NCI-H1092 (cell line): Measurements from ENCODE around the gene ZNF770.

Experiments
- DNase-seq: peaks from one replicate; lab custom pipeline; 2025; lab: John Stamatoyannopoulos, UW

Gene ZNF770, protein sequence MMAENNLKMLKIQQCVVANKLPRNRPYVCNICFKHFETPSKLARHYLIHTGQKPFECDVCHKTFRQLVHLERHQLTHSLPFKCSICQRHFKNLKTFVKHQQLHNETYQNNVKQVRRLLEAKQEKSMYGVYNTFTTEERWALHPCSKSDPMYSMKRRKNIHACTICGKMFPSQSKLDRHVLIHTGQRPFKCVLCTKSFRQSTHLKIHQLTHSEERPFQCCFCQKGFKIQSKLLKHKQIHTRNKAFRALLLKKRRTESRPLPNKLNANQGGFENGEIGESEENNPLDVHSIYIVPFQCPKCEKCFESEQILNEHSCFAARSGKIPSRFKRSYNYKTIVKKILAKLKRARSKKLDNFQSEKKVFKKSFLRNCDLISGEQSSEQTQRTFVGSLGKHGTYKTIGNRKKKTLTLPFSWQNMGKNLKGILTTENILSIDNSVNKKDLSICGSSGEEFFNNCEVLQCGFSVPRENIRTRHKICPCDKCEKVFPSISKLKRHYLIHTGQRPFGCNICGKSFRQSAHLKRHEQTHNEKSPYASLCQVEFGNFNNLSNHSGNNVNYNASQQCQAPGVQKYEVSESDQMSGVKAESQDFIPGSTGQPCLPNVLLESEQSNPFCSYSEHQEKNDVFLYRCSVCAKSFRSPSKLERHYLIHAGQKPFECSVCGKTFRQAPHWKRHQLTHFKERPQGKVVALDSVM

DNA sequence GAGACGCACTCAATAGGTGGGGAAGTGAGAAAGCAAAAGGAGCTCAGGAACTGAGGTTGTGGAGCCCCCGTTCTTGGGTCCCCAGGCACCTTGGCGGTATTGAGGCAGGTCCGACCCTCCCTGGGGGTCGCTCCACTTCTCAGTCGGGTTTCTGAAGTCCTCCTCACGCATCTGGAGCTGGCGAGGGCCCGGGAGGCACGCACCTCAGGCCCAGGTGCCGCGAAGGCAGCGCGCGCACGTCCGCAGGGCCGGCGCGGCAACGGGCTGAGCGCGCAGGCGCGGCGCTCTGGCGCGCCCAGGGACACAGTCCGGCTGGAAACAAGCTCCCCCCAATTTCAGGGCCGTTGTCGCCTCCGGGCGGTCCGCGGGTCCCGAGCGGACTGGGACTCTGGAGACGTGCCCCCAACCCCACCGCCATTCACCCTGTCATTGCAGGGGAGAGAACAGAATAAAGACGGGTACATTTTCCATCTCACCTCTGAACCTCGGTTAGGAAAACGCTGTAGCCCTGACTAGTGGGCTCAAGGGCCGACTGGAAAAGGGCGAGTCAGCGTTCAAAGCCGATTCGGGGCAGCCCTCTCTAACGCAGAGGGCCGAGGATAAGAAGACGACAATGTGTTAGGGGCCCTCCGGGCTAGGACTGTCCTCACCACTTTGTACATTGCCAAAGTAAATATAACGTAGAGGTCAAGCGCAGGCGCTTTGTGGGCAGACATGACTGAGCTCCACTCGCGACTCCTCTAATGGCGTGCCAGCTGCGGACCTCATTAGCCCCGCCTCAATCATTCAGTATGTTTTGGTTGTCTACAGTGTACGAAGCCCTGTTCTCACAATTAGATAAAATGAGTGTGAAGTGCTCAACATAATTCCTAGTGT lies at the start of gene ZNF770:
Gene ZNF770, minus strand, starts transcription at position 261 of the 876 bp plus-strand sequence. CDS start 4,853 bp downstream, outside the sequence.
- DNase-seq: peak; percentile 36

DNA sequence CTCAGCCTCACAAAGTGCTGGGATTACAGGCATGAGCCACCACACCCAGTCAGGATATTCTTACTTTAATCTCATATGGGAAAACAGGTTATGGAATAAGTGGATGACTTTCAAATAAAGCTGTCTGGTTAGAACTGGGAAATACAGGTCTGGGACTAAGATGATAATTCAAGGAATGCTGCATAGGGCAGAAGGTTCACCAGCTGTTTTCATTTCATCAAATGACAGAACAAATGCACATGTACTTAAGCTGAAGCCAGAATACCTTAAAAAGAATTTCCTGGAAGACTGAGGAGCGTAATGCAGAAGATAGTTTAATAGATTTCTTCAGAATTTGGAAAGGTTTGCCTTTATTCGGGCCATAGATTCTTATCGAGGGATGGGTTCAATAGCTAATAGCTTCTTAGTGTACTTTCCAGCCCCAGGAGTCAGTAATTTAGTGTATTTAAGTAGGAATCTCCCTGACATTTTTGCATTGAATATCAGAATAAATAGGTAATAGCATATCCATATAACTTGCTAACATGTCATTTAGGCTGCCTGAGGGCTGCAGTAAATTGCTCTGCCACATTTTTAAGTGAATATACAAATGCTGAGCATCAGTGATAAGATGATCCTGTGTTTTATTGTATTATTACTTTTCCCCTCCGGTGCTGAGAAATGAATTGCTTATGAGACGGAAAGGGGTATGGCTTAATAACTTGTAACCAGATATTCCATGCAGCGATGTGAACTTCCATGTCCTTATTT lies 40.3 kb upstream of the ZNF770 start:
- DNase-seq: no peak

DNA sequence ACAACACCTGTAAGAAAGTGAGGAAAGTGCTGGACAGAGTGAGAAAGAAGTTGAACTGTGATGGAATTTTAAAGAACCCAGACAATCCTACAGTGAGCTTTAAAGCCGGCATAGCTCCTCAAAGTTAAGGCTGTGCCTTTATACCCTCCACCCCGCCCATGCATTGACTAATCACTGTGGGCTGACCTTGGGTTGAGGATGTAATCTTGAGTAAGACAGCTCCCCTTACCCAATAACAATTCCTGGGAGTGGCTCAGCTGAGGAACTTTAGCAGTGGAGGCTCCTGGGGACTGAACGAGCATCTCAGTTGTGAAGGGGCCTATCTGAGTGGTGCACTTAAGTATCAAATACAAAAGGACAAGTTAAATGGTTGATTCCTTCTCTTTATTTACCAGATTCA lies 35.7 kb upstream of the ZNF770 start:
- no peak for DNase-seq

DNA sequence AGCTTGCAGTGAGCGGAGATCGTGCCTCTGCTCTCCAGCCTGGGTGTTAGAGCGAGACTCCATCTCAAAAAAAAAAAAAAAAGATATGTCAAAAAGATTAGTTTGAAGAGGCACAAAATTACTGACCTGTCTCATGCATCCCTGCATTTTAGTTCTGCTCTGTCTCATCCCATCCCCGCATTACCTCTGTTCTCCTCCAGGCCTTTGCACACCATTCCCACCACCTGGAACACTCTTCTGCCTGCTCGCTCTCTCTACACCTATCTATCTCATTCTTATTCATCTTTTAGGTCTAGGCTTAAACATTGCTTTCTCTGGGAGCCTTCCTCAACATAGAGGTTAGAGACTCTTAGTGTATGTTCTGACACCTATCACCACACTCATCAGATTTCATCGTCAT lies 32.9 kb upstream of the ZNF770 start:
- DNase-seq: no peak

DNA sequence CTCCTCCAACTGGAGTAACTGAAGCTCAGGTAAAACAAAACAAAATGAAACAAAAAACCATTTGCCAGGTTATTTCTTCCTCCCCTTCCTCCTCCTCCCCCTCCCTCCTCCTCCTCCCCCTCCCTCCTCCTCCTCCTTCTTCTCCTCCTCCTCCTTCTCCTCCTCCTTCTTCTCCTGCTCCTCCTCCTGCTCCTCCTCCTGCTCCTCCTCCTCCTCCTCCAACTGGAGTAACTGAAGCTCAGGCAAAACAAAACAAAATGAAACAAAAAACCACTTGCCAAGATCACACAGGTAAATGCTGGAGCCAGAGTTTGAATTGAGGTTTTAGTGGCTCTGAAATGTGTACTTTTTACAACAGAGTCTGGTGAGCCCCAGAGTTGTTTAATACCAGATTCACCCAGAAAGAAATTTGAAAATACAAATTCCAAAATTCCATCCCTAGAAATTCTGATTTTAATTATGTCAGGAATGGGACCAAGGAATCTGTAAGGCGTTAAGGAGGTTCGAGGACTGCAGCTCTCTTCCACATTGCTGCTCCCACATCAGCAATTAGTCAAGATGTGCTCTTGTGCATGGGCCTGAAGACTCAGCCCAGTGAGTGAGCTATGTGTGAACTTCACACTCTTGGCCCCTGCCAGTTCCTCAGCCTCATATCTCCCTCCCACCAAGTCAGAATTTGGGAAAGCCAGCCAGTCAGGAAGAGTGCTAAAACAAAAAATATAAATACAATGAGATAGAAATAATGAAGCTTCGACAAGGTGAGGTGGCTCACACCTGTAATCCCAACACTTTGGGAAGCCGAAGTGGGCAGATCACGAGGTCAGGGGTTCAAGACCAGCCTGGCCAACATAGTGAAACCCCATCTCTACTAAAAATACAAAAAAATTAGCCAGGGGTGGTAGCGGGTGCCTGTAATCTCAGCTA lies 31.6 kb upstream of the ZNF770 start:
- no peak for DNase-seq

DNA sequence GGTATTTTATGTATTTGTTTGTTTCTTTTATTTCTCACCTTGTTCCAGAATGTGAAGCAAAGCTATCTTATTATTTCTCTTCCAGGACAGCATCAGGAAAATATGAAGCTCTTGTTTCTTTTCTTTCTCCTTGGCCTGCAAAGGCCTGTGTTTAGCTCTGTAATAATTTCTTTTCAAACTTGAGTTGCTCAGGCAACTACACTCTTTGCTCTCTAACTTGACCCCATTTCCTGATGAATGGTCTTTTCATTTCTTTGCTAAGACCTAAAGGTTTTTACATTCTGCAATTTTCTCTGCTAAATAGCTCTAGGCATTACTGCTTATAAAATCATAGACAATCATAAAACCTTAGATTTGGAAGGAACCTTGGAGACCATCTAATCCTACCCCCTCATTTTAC lies 26.2 kb upstream of the ZNF770 start:
- no peak for DNase-seq

DNA sequence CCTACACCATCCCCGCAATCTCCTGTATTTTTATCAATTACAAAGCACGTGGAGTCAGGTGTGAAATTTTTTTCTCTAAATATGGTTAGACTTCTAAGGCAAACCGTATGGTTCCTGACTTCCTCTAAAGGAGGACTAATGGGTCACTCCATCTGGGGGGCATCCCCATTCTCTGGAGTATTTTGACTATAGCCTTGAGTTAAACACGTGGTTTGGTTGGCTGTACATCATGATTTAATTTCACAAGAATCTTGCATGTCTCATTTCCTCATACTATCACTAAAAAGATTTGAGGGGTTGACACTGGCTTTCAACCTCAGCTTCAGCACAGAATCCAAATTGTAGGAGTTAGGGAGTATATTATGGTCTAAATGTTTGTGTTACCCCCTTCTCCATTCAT lies 25.3 kb upstream of the ZNF770 start:
- DNase-seq: no peak

DNA sequence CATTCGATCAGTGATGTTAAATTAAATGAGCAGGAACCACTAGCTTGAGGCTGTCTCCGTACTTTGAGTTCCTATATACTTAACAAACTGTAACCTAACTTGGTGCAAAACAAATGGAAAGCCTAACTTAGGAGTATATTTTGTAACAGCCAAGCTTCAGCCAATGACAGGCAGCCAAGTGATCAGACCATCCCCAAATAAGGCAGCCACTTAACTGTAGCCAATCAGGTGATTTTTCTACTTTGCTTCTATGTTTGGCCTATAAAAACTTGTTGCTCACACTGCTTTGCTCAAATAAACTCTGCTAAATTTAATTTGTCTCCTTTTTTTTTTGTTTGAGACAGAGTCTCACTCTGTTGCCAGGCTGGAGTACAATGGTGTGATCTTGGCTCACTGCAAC lies 19.3 kb upstream of the ZNF770 start:
- DNase-seq: no peak

DNA sequence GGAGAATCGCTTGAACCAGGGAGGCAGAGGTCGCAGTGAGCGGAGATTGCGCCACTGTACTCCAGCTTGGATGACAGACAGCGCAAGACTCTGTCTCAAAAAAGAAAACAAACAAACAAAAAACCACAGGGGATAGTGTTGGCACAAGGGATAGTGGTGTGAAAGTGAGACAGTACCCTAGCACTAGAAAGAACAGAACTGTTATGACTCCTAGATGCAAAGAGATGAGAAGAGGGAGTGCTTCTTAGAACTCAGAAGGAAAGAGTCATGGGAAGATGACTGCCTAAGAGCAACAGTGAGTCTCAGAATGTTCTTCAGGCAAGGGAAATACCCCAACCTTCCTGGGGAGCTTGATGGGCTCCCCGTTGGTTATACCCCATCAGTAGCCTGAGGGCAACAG lies 17.8 kb upstream of the ZNF770 start:
- DNase-seq: no peak

DNA sequence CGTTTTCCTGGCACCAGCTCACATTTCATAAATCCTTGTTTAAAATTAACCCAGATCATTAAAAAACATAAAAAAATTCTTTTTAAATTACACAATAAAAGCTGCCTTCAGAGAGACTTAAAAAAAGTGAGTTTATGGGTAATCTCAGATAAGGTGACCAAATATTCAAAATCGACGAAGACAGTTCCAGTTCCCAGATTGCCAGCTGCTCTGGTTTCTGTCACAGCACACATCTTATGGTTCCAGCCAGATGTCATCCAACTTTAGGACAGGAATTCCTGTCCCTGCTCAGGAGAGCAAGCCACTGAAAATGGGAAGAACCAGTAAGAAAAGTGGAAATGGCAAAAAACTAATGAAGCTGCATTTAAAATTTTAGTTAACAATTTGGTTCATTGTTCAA lies 15.8 kb upstream of the ZNF770 start:
- DNase-seq: no peak

DNA sequence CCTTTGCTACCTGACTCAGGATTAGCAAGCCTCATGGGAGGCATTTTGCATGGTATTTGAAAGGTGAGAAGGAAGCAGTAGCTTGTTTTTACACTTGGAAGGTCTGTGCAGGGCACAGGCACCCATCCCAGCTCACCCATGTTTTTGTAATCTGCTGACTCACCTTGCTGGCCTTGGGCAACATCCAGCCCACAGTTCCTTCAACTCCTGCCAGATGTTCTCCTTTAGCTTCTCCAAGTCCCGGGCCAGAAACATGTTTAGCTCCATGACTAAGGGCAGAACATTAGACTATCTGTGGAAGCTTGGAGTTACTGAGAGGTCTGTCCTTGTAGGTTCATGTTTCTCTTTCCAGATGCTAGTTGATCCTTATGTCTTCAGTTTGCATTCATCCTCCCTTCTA lies 12.4 kb upstream of the ZNF770 start:
- no peak for DNase-seq

DNA sequence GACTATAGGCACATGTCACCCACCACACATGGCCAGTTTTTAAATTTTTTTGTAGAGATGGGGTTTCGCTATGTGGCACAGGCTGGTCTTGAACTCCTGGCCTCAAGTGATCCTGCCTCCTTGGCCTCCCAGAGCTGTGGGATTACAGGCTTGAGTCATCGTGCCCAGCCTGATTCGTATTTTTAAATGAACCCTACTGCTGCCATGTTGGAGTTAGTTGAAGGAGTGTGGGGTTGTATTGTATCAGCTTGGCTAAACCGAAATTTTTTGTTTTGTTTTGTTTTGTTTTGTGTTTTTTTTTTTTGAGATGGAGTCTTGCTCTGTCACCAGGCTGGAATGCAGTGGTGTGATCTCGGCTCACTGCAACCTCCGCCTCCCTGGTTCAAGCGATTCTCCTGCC lies 11.8 kb upstream of the ZNF770 start:
- DNase-seq: no peak

DNA sequence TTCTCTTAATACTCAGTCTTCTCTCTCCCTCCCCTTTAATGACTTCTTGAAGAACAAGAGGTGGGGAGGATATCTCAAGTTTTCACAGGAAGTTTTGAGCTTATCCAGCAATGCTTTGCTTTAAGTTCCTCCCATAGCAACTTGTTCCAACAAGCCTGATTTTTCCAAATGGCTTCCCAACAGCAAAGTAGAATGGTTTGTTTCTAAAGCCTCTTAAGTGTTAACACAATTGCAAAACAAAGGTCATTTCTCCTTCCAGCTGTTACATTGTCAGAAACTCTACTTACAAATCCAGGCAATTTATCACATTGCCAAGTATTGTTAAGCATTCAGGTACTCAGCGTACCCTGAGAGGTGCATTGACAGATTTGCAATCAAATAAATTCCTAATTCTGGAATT lies 6.8 kb upstream of the ZNF770 start:
- DNase-seq: no peak

DNA sequence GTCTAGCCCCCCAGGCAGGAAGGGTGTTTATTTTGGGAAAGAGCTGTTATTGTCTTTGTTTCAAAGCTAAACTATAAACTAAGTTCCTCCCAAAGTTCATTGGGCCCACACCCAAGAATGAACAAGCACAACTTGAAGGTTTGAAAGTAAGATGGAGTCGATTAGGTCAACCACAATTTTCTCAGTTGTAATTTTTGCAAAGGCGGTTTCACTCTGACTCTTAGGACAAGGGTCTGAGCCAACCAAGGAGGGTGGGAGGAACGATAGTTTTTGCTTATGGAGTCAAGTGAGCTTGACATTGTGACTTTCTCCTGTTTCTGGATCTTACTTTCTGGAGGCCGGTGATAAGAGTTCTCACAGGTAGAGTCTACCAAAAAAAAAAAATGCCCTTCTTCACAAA lies 5.8 kb upstream of the ZNF770 start:
- no peak for DNase-seq

DNA sequence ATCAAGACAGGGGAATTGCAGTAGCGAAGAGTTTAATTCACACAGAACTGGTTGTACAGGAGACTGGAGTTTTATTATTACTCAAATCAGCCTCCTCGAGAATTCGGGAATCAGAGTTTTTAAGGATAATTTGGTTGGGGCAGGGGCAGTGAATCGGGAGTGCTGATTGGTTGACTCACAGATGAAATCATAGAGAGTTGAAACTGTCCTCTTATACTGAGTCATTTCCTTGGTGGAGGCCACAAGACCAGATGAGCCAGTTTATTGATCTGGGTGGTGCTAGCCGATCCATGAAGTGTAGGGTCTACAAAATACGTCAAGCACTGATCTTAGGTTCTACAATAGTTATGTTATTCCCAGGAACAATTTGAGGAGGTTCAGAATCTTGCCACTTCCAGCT lies 5.3 kb upstream of the ZNF770 start:
- DNase-seq: no peak

DNA sequence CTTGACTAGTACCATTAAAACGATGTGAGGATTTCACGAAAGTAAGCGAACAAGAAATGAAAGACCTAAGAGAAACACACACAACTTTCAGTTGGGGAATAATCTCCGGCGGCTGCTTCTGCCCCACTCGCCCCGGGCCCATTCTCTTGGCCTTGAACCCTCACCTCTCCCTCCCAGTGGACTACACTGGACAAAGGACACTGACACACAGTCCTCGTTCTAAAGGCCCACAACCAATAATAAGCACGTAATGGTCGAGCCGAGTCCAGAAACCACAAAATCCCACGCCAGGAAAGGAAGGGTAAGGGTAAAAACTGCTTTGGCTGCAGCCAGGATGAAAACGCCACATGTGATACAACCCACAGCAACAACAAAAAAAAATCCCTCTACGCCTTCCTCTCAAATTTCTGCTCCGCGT lies 469 bp downstream of the ZNF770 start:
- DNase-seq: no peak

DNA sequence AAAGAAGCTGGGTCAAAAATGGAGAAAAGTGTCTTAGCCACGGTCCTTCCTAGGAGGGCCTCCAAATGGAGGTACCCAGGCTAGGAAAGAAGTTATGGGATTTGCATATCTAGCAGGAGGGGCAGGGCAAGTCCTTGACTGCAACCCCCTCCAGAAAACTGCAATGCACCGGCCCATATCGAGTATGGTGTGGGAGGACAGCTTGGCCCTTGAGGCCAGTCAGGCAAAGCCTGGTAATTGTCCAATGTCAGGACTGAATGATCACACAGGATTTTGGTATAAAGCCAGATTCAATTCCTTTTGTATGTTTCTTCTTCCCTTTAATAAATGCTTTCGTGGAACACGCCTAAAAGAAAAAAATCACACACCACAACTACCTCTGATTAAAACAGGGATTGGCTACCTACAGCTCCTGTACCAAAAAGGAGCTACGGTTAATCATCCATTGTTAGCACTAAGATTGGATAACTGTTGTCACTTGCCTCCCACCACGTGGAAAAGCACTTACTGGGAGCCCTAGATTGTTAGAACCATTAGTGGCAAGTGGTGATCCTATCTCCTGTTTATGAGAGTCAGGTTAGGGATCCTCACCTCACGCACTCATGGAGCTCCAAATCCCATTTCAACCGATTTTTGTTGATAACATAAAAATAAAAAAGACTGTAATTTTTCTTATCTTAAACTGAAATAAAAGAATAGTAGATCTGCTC lies 1.2 kb downstream of the ZNF770 start:
- no peak for DNase-seq

DNA sequence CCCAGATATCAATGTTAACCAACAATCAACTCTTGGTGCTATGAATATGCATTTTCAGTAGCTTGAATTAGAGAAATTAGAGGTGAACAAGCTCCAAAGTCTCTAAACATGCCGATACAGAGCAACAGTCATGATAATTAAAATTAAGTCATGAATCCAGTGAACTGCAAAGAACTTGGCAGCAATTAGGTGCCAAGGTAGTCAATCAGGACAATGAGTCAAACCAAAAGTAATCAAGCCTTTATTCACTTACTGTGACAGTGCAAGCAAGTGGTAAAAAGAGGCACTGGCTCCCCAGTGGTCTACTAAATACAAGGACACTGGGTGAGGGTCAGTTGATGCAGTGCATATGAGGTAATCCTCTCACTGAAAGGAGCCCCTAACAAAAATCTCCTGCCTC lies 1.8 kb downstream of the ZNF770 start:
- DNase-seq: no peak

DNA sequence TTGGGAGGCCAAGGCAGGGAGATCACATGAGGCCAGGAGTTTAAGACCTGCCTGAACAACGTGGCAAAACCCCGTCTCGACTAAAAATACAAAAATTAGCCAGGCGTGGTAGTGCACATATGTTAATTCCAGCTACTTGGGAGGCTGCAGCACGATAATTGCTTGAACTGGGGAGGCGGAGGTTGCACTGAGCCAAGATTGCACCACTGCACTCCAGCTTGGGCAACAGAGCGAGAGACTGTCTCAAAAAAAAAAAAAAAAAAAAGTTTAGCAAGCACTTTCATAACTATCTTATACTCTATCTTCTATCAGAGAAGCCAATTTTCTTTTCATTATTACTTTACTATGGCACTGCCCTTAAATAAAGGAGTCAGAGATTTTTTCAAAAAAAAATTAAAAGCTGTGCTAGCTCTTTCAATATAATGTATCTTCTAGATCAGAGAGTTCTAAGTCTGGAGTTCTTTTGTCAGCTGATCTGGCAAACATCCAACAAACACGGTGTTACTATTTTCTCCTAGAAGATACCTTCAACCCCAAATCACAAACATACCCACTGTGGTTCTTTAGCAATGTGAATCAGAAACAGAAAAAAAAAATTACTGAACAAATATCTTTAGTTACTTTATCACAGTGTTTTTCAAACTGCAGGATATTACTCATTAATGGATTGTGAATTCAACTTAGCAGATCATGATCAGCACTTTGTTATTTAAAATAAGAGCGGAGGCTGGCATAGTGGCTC lies 3.0 kb downstream of the ZNF770 start:
- DNase-seq: no peak
